ENCODE data around the gene MYT1. TPM values are rescaled to one million over a fixed set of nuclear protein-coding genes. Genes with fewer than 3 reads are reported as not detected.
"Not testable (repeated sequence)": the region's sequence is repeated elsewhere in the genome, so short reads cannot be mapped to it uniquely, and the experiment has no call there.

MYT1 gene
- total RNA-seq, 1 donor from 2014 or later = not detected

GRCh38 chr20:64168381-64169090 lies 4.3 kb downstream of the MYT1 start:
- Histone ChIP-seq H3K9me3 (ENCODE audit: control insufficient read depth in 3 of 3, low read length in 3 of 3) (no peaks in the 10 kb centered on the region), H3K4me1 (ENCODE audit: control insufficient read depth in 3 of 3, insufficient read depth in 3 of 3, low read length in 3 of 3) (no peaks in the 10 kb centered on the region), H3K4me3 (ENCODE audit: low read length in 3 of 3) (no peak overlapping the region), H3K36me3 (ENCODE audit: control insufficient read depth in 3 of 3, insufficient read depth in 3 of 3, low read length in 3 of 3) (no peaks in the 10 kb centered on the region), H3K27me3 (ENCODE audit: control insufficient read depth in 3 of 3, insufficient read depth in 3 of 3, low read length in 3 of 3) (peaks cover 53 to 68% (median 64%) of the 10 kb centered on the region in 3 donors), H3K27ac (ENCODE audit: low read depth, low read length) (no peak overlapping the region), H3K9ac (ENCODE audit: low read depth in 1 of 3, low read length in 3 of 3) (no peak overlapping the region)

GRCh38 chr20:64169091-64169560 lies 4.9 kb downstream of the MYT1 start:
- no peak overlapping the region for H3K9ac ChIP-seq (ENCODE audit: low read depth in 1 of 3, low read length in 3 of 3)
- no peaks in the 10 kb centered on the region for H3K9me3 ChIP-seq (ENCODE audit: control insufficient read depth in 3 of 3, low read length in 3 of 3)
- H3K27me3 ChIP-seq (ENCODE audit: control insufficient read depth in 3 of 3, insufficient read depth in 3 of 3, low read length in 3 of 3) = peaks cover 47 to 66% (median 62%) of the 10 kb centered on the region in 3 donors
- H3K4me3 ChIP-seq (ENCODE audit: low read length in 3 of 3) = no peak overlapping the region
- no peaks in the 10 kb centered on the region for H3K36me3 ChIP-seq (ENCODE audit: control insufficient read depth in 3 of 3, insufficient read depth in 3 of 3, low read length in 3 of 3)
- H3K4me1 ChIP-seq (ENCODE audit: control insufficient read depth in 3 of 3, insufficient read depth in 3 of 3, low read length in 3 of 3) = no peaks in the 10 kb centered on the region
- H3K27ac ChIP-seq (ENCODE audit: low read depth, low read length) = no peak overlapping the region

- H3K4me3 ChIP-seq (ENCODE audit: low read length in 3 of 3) = no peak overlapping the region
- peaks cover 28 to 49% (median 44%) of the 10 kb centered on the region in 3 donors for H3K27me3 ChIP-seq (ENCODE audit: control insufficient read depth in 3 of 3, insufficient read depth in 3 of 3, low read length in 3 of 3)
- no peaks in the 10 kb centered on the region for H3K4me1 ChIP-seq (ENCODE audit: control insufficient read depth in 3 of 3, insufficient read depth in 3 of 3, low read length in 3 of 3)
- H3K9ac ChIP-seq (ENCODE audit: low read depth in 1 of 3, low read length in 3 of 3) = no peak overlapping the region
- H3K9me3 ChIP-seq (ENCODE audit: control insufficient read depth in 3 of 3, low read length in 3 of 3) = no peaks in the 10 kb centered on the region
- no peak overlapping the region for H3K27ac ChIP-seq (ENCODE audit: low read depth, low read length)
- H3K36me3 ChIP-seq (ENCODE audit: control insufficient read depth in 3 of 3, insufficient read depth in 3 of 3, low read length in 3 of 3) = no peaks in the 10 kb centered on the region
Measured at GRCh38 chr20:64171211-64171610, 7.0 kb downstream of the MYT1 start.

- H3K9ac ChIP-seq (ENCODE audit: low read depth in 1 of 3, low read length in 3 of 3) = no peak overlapping the region
- no peaks in the 10 kb centered on the region for H3K9me3 ChIP-seq (ENCODE audit: control insufficient read depth in 3 of 3, low read length in 3 of 3)
- H3K4me1 ChIP-seq (ENCODE audit: control insufficient read depth in 3 of 3, insufficient read depth in 3 of 3, low read length in 3 of 3) = no peaks in the 10 kb centered on the region
- H3K4me3 ChIP-seq (ENCODE audit: low read length in 3 of 3) = no peak overlapping the region
- no peak overlapping the region for H3K27ac ChIP-seq (ENCODE audit: low read depth, low read length)
- no peaks in the 10 kb centered on the region for H3K36me3 ChIP-seq (ENCODE audit: control insufficient read depth in 3 of 3, insufficient read depth in 3 of 3, low read length in 3 of 3)
- H3K27me3 ChIP-seq (ENCODE audit: control insufficient read depth in 3 of 3, insufficient read depth in 3 of 3, low read length in 3 of 3) = peaks cover 22 to 40% (median 34%) of the 10 kb centered on the region in 3 donors
Measured at GRCh38 chr20:64173116-64173515, 8.9 kb downstream of the MYT1 start.

GRCh38 chr20:64176551-64176950 lies 12.3 kb downstream of the MYT1 start:
- no peaks in the 10 kb centered on the region for H3K4me1 ChIP-seq (ENCODE audit: control insufficient read depth in 3 of 3, insufficient read depth in 3 of 3, low read length in 3 of 3)
- no peak overlapping the region for H3K4me3 ChIP-seq (ENCODE audit: low read length in 3 of 3)
- peaks cover 15 to 27% (median 19%) of the 10 kb centered on the region in 3 donors for H3K27me3 ChIP-seq (ENCODE audit: control insufficient read depth in 3 of 3, insufficient read depth in 3 of 3, low read length in 3 of 3)
- no peaks in the 10 kb centered on the region for H3K36me3 ChIP-seq (ENCODE audit: control insufficient read depth in 3 of 3, insufficient read depth in 3 of 3, low read length in 3 of 3)
- H3K9me3 ChIP-seq (ENCODE audit: control insufficient read depth in 3 of 3, low read length in 3 of 3) = no peaks in the 10 kb centered on the region
- no peak overlapping the region for H3K27ac ChIP-seq (ENCODE audit: low read depth, low read length)
- no peak overlapping the region for H3K9ac ChIP-seq (ENCODE audit: low read depth in 1 of 3, low read length in 3 of 3)

- Histone ChIP-seq H3K4me1 (ENCODE audit: control insufficient read depth in 3 of 3, insufficient read depth in 3 of 3, low read length in 3 of 3) (no peaks in the 10 kb centered on the region), H3K4me3 (ENCODE audit: low read length in 3 of 3) (no peak overlapping the region), H3K27ac (ENCODE audit: low read depth, low read length) (no peak overlapping the region), H3K9me3 (ENCODE audit: control insufficient read depth in 3 of 3, low read length in 3 of 3) (no peaks in the 10 kb centered on the region), H3K27me3 (ENCODE audit: control insufficient read depth in 3 of 3, insufficient read depth in 3 of 3, low read length in 3 of 3) (peaks cover 12 to 26% (median 17%) of the 10 kb centered on the region in 3 donors), H3K36me3 (ENCODE audit: control insufficient read depth in 3 of 3, insufficient read depth in 3 of 3, low read length in 3 of 3) (no peaks in the 10 kb centered on the region), H3K9ac (ENCODE audit: low read depth in 1 of 3, low read length in 3 of 3) (no peak overlapping the region)
Measured at GRCh38 chr20:64176971-64177370, 12.7 kb downstream of the MYT1 start.

- Histone ChIP-seq H3K9me3 (ENCODE audit: control insufficient read depth in 3 of 3, low read length in 3 of 3) (no peaks in the 10 kb centered on the region), H3K27me3 (ENCODE audit: control insufficient read depth in 3 of 3, insufficient read depth in 3 of 3, low read length in 3 of 3) (peaks cover 12 to 25% (median 14%) of the 10 kb centered on the region in 3 donors), H3K4me3 (ENCODE audit: low read length in 3 of 3) (no peak overlapping the region), H3K9ac (ENCODE audit: low read depth in 1 of 3, low read length in 3 of 3) (no peak overlapping the region), H3K36me3 (ENCODE audit: control insufficient read depth in 3 of 3, insufficient read depth in 3 of 3, low read length in 3 of 3) (no peaks in the 10 kb centered on the region), H3K27ac (ENCODE audit: low read depth, low read length) (no peak overlapping the region), H3K4me1 (ENCODE audit: control insufficient read depth in 3 of 3, insufficient read depth in 3 of 3, low read length in 3 of 3) (no peaks in the 10 kb centered on the region)
Measured at GRCh38 chr20:64177384-64177783, 13.1 kb downstream of the MYT1 start.

GRCh38 chr20:64177787-64178186 lies 13.5 kb downstream of the MYT1 start:
- Histone ChIP-seq H3K4me3 (ENCODE audit: low read length in 3 of 3) (no peak overlapping the region), H3K36me3 (ENCODE audit: control insufficient read depth in 3 of 3, insufficient read depth in 3 of 3, low read length in 3 of 3) (no peaks in the 10 kb centered on the region), H3K9ac (ENCODE audit: low read depth in 1 of 3, low read length in 3 of 3) (no peak overlapping the region), H3K27me3 (ENCODE audit: control insufficient read depth in 3 of 3, insufficient read depth in 3 of 3, low read length in 3 of 3) (peaks cover 12 to 25% (median 14%) of the 10 kb centered on the region in 3 donors), H3K9me3 (ENCODE audit: control insufficient read depth in 3 of 3, low read length in 3 of 3) (no peaks in the 10 kb centered on the region), H3K27ac (ENCODE audit: low read depth, low read length) (no peak overlapping the region), H3K4me1 (ENCODE audit: control insufficient read depth in 3 of 3, insufficient read depth in 3 of 3, low read length in 3 of 3) (no peaks in the 10 kb centered on the region)

GRCh38 chr20:64178925-64179324 lies 14.7 kb downstream of the MYT1 start:
- H3K27ac ChIP-seq (ENCODE audit: low read depth, low read length); H3K9me3 ChIP-seq (ENCODE audit: control insufficient read depth in 3 of 3, low read length in 3 of 3); H3K9ac ChIP-seq (ENCODE audit: low read depth in 1 of 3, low read length in 3 of 3); H3K36me3 ChIP-seq (ENCODE audit: control insufficient read depth in 3 of 3, insufficient read depth in 3 of 3, low read length in 3 of 3); H3K4me1 ChIP-seq (ENCODE audit: control insufficient read depth in 3 of 3, insufficient read depth in 3 of 3, low read length in 3 of 3); H3K4me3 ChIP-seq (ENCODE audit: low read length in 3 of 3): not testable (repeated sequence)
- H3K27me3 ChIP-seq (ENCODE audit: control insufficient read depth in 3 of 3, insufficient read depth in 3 of 3, low read length in 3 of 3) = peaks cover 6 to 17% (median 12%) of the 10 kb centered on the region in 3 donors

GRCh38 chr20:64179805-64180204 lies 15.6 kb downstream of the MYT1 start:
- no peak overlapping the region for H3K27ac ChIP-seq (ENCODE audit: low read depth, low read length)
- H3K36me3 ChIP-seq (ENCODE audit: control insufficient read depth in 3 of 3, insufficient read depth in 3 of 3, low read length in 3 of 3) = no peaks in the 10 kb centered on the region
- H3K4me1 ChIP-seq (ENCODE audit: control insufficient read depth in 3 of 3, insufficient read depth in 3 of 3, low read length in 3 of 3) = no peaks in the 10 kb centered on the region
- H3K4me3 ChIP-seq (ENCODE audit: low read length in 3 of 3) = no peak overlapping the region
- H3K9me3 ChIP-seq (ENCODE audit: control insufficient read depth in 3 of 3, low read length in 3 of 3) = no peaks in the 10 kb centered on the region
- H3K9ac ChIP-seq (ENCODE audit: low read depth in 1 of 3, low read length in 3 of 3) = no peak overlapping the region
- H3K27me3 ChIP-seq (ENCODE audit: control insufficient read depth in 3 of 3, insufficient read depth in 3 of 3, low read length in 3 of 3) = peaks cover 9 to 21% (median 12%) of the 10 kb centered on the region in 3 donors
